GM12865 (cell line): ENCODE measurements around the gene OMG.
"Not testable (repeated sequence)": the region's sequence is repeated elsewhere in the genome, so short reads cannot be mapped to it uniquely, and the experiment has no call there.

ENCODE experiments used
- DNase-seq: peaks from one replicate; pipeline ENCODE4 v3.0.0; 2010; ENCODE audit warnings: low read depth
- H3K4me3 ChIP-seq: 2 replicates; pipeline ENCODE4 v1.5.1; 2011; ENCODE audit warnings: mild to moderate bottlenecking, low read depth, low read length, control low read depth
- CTCF ChIP-seq: IDR thresholded peaks from 2 replicates; pipeline ENCODE4 v1.5.1; 2011; ENCODE audit warnings: low read length, control low read depth, low read depth, inconsistent platforms; ENCODE audit not compliant: insufficient read depth; ENCODE audit errors: missing control alignments

The OMG gene

GRCh38 chr17:31269036-31269577, 27.9 kb downstream of the OMG start:
- no peak for DNase-seq
- TF ChIP-seq CTCF, result no peak
- H3K4me3 ChIP-seq, result no peak overlapping the region

GRCh38 chr17:31266042-31266441, 31.0 kb downstream of the OMG start:
- no peak overlapping the region for H3K4me3 ChIP-seq
- peak; percentile 33 for TF ChIP-seq CTCF
- peak; percentile 8 for DNase-seq

- DNase-seq, H3K4me3 ChIP-seq: not testable (repeated sequence)
Measured at GRCh38 chr17:31262923-31263322, 34.1 kb downstream of the OMG start.

GRCh38 chr17:31261601-31262000, 35.4 kb downstream of the OMG start:
- TF ChIP-seq CTCF, result no peak
- no peak for DNase-seq
- no peak overlapping the region for H3K4me3 ChIP-seq

GRCh38 chr17:31260151-31260550, 36.9 kb downstream of the OMG start:
- no peak overlapping the region for H3K4me3 ChIP-seq
- TF ChIP-seq CTCF, result no peak
- no peak for DNase-seq

- no peak overlapping the region for H3K4me3 ChIP-seq
- TF ChIP-seq CTCF, result no peak
- no peak for DNase-seq
Measured at GRCh38 chr17:31256936-31257335, 40.1 kb downstream of the OMG start.

- TF ChIP-seq CTCF, result no peak
Measured at GRCh38 chr17:31254654-31255053, 42.4 kb downstream of the OMG start.

More at GRCh38 chr17:31254654-31255053, 42.4 kb downstream of the OMG start:
- H3K4me3 ChIP-seq, result no peak overlapping the region
- DNase-seq, result no peak
